Activated T-cell treated with anti-CD3 and anti-CD28 coated beads, Interleukin-2, amount 50 U/mL, for 72 hours (primary cell): ENCODE results near the gene MRPS27. TPM values are rescaled to one million over a fixed set of nuclear protein-coding genes. Genes with fewer than 3 reads are reported as not detected.
A peak's percentile ranks its signal among the peaks of the same experiment; 100 is the strongest.
"Not testable (repeated sequence)": the region's sequence is repeated elsewhere in the genome, so short reads cannot be mapped to it uniquely, and the experiment has no call there.

ENCODE experiments used
- ATAC-seq, 2 donors: fragments of 150-1000 bp; cut with Tn5 transposase; replicated peaks in 1 of 2; 2 replicates each; pipeline ENCODE4 v1.10.0; 2021; ENCODE audit warnings: moderate library complexity in 2 of 2, mild to moderate bottlenecking in 1 of 2
- DNase-seq, 2 donors: peaks; one replicate each; pipeline ENCODE4 v3.0.0; 2021 to 2022; ENCODE audit warnings: mixed read lengths in 1 of 2
- H3K27ac Mint-ChIP-seq: one replicate; pipeline ENCODE4 v1.8.0; 2022; ENCODE audit warnings: mild to moderate bottlenecking, moderate library complexity, mixed read lengths
- H3K27me3 Mint-ChIP-seq: one replicate; pipeline ENCODE4 v1.8.0; 2022; ENCODE audit warnings: low read depth, mixed read lengths
- H3K36me3 Mint-ChIP-seq, 2 donors: one replicate each; pipeline ENCODE4 v1.8.0; 2022; ENCODE audit warnings: mixed read lengths in 2 of 2, mild to moderate bottlenecking in 1 of 2; ENCODE audit not compliant: insufficient read depth in 2 of 2
- H3K4me1 Mint-ChIP-seq: one replicate; pipeline ENCODE4 v1.8.0; 2022; ENCODE audit warnings: low read depth, mixed read lengths
- H3K4me3 Mint-ChIP-seq, 2 donors: one replicate each; pipeline ENCODE4 v1.8.0; 2022; ENCODE audit warnings: mild to moderate bottlenecking in 2 of 2, mixed read lengths in 2 of 2, moderate library complexity in 2 of 2
- H3K9me3 Mint-ChIP-seq, 2 donors: one replicate each; pipeline ENCODE4 v1.8.0; 2022; ENCODE audit warnings: mixed read lengths in 2 of 2
- total RNA-seq, 2 donors: library from RNA; stranded (reverse); gene quantifications; one replicate each; pipeline ENCODE4 v1.2.3, GENCODE V29; 2022

The MRPS27 gene
- total RNA-seq, 2 donors from 2014 or later: 80.5 to 83.7 TPM

DNA sequence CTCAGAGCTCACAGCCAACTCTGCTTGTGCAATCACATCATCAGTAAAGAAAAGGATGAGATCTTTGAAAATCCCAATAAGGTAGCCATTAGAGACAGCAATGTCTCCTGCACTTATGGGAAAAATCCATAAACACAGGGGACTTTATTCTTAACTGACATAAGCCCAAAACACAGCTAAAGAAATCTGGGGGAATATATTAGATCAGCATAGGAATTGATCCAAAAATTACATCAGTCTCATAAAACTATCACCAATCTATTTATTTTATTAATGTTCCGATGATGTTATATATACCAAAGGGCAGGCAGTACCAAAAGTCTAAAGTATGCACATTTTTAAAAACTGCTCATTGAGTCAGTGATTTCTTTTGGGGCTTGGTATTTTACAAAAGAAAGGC is 6.9 kb downstream of the MRPS27 start:
- Mint-ChIP-seq H3K4me1 (peaks cover 44% of the 10 kb centered on the region), H3K9me3 (no peaks in the 10 kb centered on the region), H3K4me3 (no peak overlapping the region), H3K27me3 (no peaks in the 10 kb centered on the region), H3K27ac (peak overlapping the region; percentile 51), H3K36me3 (peaks cover 2 to 17% of the 10 kb centered on the region in 2 donors)
- DNase-seq (no peak), ATAC-seq (no peak)

DNA sequence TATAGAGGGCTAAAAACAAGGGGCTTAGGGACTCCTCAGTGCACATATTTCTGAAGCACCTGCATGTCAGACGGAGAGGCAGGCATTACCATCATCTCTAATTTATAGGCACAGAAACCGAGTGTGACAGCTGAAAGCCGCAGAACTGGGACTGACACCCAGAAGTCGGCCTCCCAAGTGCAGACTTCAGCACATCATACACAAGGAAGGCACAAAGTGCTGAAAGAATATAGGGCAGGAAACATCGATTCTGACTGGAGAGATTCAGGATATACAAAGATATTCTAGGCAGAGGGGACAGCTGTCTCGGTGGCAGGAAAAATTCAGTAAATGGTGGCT is 11.2 kb downstream of the MRPS27 start:
- no peaks in the 10 kb centered on the region for H3K9me3 Mint-ChIP-seq
- H3K27ac Mint-ChIP-seq: peak overlapping the region; percentile 75
- peaks cover 2 to 18% of the 10 kb centered on the region in 2 donors for H3K36me3 Mint-ChIP-seq
- H3K4me3 Mint-ChIP-seq: peak overlapping the region; percentile 82 to 85
- H3K27me3 Mint-ChIP-seq: no peaks in the 10 kb centered on the region
- H3K4me1 Mint-ChIP-seq: peaks cover 48% of the 10 kb centered on the region
- no peak for ATAC-seq
- no peak for DNase-seq

DNA sequence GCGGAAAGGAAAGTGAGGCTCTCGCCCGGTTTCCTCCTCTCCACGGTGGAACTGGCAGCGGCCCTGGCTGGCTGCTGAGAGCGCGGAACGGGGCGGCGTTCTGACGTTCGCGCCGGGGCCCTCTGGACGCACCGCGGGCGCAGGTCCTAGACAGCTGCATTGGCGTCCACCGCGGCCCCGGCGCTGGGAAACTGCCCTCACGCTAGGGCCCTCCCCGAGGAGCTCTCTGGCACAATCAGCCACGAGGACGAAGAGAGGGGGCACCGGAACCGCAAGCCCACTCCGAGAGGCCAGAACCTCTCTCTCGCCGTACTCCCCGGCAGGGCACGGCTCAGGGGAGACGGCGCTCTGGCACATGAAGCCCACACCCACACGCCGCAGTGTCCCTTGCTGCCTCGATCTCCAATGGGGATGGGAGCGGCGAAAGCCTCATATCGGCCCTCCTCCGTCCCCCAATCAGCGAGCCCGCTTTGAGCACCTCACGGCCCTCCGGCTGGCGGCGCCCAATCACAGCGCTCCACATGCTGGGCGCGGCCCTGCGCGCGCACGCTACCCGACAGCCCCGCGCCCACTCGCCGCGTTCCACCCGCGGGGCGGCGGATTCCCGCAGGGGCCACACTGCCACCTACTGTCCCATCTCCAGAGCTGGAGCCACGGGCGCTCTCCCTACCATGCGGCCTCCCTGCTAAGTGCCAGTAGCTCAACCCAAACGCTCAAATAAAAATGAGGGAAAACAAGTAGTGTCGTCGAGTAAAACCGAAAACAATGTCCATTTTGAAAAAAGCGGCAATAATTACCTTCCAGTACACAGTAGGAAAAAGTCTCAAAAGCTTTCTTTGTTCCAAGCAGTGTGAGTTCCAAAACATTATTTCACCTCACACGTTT is 11.8 kb downstream of the MRPS27 start:
- DNase-seq: peak; percentile 95 to 97

DNA sequence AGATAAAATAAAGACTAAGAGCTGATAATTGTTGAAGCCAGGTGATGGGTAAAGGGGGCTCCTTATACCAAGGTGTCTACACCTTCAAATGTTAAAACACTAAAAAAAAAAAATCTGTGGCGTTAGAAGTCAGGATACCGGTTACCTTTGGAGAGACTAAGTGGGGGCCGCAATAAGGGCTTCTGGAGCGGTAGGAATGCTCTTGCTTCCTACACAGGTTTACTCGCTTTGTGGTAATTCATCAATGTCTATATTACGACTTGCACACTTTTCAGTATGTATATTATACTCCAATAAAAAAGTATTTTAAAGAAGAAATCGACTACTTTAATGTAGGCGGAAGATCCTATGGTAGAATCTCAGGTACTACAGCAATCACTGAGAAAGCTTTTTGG is 12.5 kb downstream of the MRPS27 start:
- H3K9me3 Mint-ChIP-seq: no peaks in the 10 kb centered on the region
- peak overlapping the region; percentile 82 to 85 for H3K4me3 Mint-ChIP-seq
- no peaks in the 10 kb centered on the region for H3K27me3 Mint-ChIP-seq
- H3K27ac Mint-ChIP-seq: peak overlapping the region; percentile 99
- peaks cover 0 to 26% of the 10 kb centered on the region in 2 donors for H3K36me3 Mint-ChIP-seq
- ATAC-seq: no peak
- DNase-seq: no peak
- H3K4me1 Mint-ChIP-seq: peaks cover 42% of the 10 kb centered on the region

More for the DNA sequence above, 11.8 kb downstream of the MRPS27 start:
- Mint-ChIP-seq H3K9me3 (no peaks in the 10 kb centered on the region), H3K27me3 (no peaks in the 10 kb centered on the region), H3K4me1 (peaks cover 44% of the 10 kb centered on the region), H3K4me3 (peak overlapping the region; percentile 82 to 85), H3K36me3 (peaks cover 0 to 22% of the 10 kb centered on the region in 2 donors), H3K27ac (peak overlapping the region; percentile 99)
- peak; percentile 98 to 99 for ATAC-seq

DNA sequence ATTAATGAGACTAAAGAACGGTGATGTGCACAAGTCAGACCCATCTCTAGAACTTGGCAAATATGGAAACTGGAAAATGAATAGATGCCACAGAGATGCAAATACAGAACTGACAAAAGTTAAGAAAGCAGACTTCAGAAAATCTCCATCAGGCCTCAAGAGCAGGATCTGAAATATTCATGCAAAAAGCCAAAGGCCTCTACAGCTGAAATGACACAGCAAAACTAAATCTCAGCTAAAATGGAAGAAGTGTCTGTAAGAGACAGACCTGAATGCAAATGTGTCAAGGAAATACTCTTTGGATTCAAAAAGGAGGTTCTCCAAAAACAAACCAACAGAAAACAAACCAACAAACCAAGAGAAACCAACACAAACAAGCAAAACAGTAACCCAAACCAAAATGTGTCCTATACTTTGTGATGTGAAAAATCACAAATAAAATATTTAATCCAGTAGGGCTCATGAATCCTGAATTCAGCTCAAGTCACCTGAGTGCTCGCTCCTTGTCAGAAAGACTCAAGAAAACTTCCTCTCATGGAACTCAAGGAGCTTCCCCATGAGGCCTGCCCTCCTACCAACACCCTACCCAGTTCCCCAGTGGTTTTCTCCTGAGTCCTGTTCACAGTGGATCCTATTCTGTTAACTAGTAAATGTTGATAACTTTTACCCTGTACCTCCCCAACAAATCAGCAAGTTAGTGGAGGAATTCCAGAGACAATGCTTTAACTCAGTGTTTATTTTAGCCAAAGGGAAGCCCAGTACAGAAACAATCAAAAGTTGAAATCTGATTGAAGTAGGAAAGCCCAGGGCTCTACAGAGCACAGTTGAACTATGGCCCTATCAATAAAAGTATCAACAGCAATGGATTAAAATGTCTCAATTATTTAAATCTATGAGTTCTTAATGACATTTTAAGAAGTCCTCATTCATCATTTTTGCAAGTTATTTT is 14.6 kb downstream of the MRPS27 start:
- H3K27ac Mint-ChIP-seq: peak overlapping the region; percentile 26
- peak overlapping the region in 1 of 2 donors; percentile 49 for H3K4me3 Mint-ChIP-seq
- no peaks in the 10 kb centered on the region for H3K27me3 Mint-ChIP-seq
- H3K36me3 Mint-ChIP-seq: peaks cover 0 to 26% of the 10 kb centered on the region in 2 donors
- DNase-seq (no peak), ATAC-seq (no peak)
- H3K4me1 Mint-ChIP-seq: peaks cover 50% of the 10 kb centered on the region
- H3K9me3 Mint-ChIP-seq: no peaks in the 10 kb centered on the region

DNA sequence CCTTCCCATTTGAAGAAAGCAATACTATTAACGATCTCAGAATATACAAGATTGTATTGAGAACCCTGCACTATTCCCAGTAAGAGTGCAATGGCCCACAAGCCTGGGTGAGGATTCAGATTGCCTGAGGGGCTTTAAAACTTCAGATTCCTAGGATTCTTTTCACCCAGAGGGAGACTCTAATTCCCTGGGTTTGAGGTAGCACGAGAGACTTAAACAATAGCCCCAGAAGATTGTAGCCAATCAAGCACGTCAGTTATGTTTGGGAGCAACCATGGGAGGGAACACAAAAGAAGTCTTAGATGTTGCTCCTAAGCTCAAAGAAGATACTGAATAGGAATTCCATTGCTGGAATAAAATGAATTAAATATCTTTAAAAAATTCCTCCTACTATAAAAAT is 17.9 kb downstream of the MRPS27 start:
- no peak overlapping the region for H3K4me3 Mint-ChIP-seq
- no peaks in the 10 kb centered on the region for H3K27me3 Mint-ChIP-seq
- DNase-seq (no peak), ATAC-seq (no peak)
- no peaks in the 10 kb centered on the region for H3K9me3 Mint-ChIP-seq
- H3K27ac Mint-ChIP-seq: no peak overlapping the region
- peaks cover 6 to 20% of the 10 kb centered on the region in 2 donors for H3K36me3 Mint-ChIP-seq
- peaks cover 55% of the 10 kb centered on the region for H3K4me1 Mint-ChIP-seq

DNA sequence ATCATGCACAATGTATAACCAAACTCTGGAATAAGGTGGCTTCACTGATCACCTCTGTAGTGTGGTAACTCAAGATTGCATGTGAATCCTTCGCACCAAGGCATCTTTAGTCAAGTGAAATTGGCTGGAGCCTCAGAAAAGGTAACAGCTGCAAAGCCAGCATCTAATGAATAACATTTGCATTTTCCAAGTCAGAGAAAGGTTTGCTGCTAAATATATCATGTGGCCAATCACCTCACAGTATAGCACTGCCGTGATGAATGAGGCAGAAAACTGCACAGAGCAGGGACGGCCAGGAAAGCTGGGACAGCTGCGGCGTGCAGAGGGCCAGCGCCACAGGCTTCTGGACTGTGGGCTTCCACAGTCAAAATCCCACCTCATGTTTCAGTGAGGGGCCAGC is 18.5 kb downstream of the MRPS27 start:
- Mint-ChIP-seq H3K9me3 (no peaks in the 10 kb centered on the region), H3K4me3 (no peak overlapping the region), H3K27ac (no peak overlapping the region), H3K27me3 (no peaks in the 10 kb centered on the region), H3K4me1 (peaks cover 50% of the 10 kb centered on the region), H3K36me3 (peaks cover 6 to 20% of the 10 kb centered on the region in 2 donors)
- no peak for ATAC-seq
- no peak for DNase-seq

DNA sequence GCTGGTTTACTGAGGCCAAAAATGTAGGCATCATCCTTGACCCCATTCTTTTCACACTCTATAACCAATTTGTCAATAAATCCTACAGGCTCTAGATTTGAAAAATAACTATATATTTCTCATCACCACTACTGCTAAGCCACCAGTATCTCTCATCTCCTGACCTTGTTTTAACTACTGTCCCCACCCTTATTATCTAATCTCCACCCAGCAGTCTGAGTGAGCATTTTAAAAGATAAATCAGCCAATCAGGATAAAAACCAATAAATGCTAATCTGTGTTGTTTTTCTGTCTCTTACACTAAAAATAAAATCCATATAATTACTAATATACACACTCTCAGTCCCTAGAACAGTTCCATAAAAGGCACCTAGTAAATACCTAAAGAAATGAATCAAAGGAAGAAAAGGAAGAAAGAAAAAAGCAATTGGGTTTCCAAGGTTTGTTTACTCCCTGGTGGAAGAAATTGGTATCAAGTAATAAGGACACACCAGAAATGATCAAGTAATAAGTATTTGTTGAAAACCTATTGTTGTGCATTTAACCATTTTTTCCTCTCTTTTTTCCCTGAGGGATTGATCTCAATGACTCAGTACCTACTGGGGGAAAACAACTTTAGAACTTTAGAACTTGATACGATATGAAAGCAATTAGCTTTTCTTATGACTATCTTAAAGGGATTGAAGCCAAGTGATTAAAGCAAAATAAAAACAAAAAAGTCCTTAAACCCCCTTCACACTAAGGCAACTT is 19.3 kb downstream of the MRPS27 start:
- Mint-ChIP-seq H3K4me1 (peaks cover 45% of the 10 kb centered on the region), H3K27ac (no peak overlapping the region), H3K9me3 (no peaks in the 10 kb centered on the region), H3K27me3 (no peaks in the 10 kb centered on the region), H3K4me3 (no peak overlapping the region), H3K36me3 (peaks cover 9 to 24% of the 10 kb centered on the region in 2 donors)
- ATAC-seq: no peak
- no peak for DNase-seq

DNA sequence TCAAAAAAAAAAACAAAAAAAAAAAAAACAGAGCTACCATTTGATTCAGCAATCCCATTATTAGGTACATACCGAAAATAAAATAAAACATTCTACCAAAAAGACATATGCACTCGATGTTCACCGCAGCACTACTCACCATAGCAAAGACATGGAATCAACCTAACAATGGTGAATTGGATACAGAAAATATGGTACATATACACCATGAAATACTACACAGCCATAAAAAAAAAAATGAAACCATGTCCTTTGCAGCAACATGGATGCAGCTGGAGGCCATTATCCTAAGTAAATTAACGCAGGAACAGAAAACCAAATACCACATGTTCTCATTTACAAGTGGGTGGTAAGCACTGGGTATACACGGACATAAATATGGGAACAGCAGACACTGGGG is 21.3 kb downstream of the MRPS27 start:
- Mint-ChIP-seq H3K36me3 (peaks cover 12 to 27% of the 10 kb centered on the region in 2 donors), H3K4me1 (peaks cover 30% of the 10 kb centered on the region), H3K27ac (no peak overlapping the region), H3K9me3 (no peaks in the 10 kb centered on the region), H3K27me3 (no peaks in the 10 kb centered on the region), H3K4me3 (no peak overlapping the region)
- no peak for DNase-seq
- no peak for ATAC-seq

DNA sequence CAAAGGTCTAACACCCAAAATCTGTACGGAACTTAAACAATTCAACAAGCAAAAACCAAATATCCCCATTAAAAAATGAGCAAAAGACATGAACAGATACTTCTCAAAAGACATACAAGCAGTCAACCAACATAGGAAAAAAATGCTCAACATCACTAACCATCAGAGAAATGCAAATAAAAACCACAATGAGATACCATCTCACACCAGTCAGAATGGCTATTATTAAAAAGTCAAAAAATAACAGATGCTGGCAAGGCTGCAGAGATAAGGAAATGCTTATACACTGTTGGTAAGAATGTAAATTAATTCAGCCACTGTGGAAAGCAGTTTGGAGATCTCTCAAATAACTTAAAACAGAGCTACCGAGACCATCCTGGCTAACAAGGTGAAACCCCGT is 21.9 kb downstream of the MRPS27 start:
- not testable (repeated sequence) for H3K9me3 Mint-ChIP-seq, H3K4me3 Mint-ChIP-seq, DNase-seq, H3K27me3 Mint-ChIP-seq, H3K27ac Mint-ChIP-seq, ATAC-seq
- Mint-ChIP-seq H3K4me1 (peaks cover 30% of the 10 kb centered on the region), H3K36me3 (peaks cover 12 to 22% of the 10 kb centered on the region in 2 donors)

DNA sequence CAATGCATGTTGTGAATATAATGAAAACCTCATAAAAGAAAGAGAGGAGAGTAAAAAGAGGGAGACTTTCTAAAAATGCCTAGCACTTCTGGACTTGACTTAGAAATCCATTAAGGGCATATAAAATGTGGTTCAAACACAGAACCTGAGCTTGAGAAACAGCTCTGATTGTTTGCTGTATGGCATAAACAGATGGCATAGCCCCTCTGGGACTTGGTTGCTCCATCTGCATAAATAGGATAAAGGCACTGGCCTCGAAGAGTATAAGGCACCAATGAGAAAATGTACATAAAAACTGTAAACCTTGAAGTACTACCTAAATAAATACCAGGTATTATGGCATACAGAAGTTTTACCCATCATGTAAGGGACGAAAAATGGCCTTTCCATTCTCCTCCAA is 23.8 kb downstream of the MRPS27 start:
- DNase-seq (no peak), ATAC-seq (no peak)
- Mint-ChIP-seq H3K4me3 (no peak overlapping the region), H3K27ac (peak overlapping the region; percentile 68), H3K36me3 (peaks cover 14 to 23% of the 10 kb centered on the region in 2 donors), H3K27me3 (no peaks in the 10 kb centered on the region), H3K9me3 (no peaks in the 10 kb centered on the region), H3K4me1 (peaks cover 24% of the 10 kb centered on the region)

DNA sequence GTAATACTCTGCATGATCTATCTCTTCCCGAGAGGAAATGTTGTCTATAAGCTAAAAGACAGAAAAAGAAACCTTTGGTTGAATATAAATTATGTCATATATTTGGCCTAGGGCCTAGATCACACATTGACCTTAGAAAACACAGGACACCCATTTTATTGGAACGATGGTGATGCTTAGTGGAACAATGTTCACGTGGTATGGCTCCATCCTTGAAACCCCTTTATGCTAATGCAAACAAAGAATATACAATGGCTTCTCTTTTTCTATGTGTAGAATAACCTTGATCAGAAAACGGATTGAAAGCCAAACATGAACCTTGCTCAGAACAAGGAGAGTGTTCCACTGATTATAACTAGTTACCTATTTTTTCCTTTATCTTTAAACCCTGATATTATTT is 24.5 kb downstream of the MRPS27 start:
- Mint-ChIP-seq H3K4me3 (no peak overlapping the region), H3K9me3 (no peaks in the 10 kb centered on the region), H3K27me3 (no peaks in the 10 kb centered on the region), H3K36me3 (peaks cover 14 to 23% of the 10 kb centered on the region in 2 donors), H3K27ac (no peak overlapping the region), H3K4me1 (peaks cover 21% of the 10 kb centered on the region)
- no peak for DNase-seq
- no peak for ATAC-seq
